Measurements from ENCODE around the gene ZNF48. TPM values are rescaled to one million over a fixed set of nuclear protein-coding genes. Genes with fewer than 3 reads are reported as not detected.

Gene ZNF48
- total RNA-seq, 2 donors from 2014 or later: 11.9 to 12.2 TPM

DNA sequence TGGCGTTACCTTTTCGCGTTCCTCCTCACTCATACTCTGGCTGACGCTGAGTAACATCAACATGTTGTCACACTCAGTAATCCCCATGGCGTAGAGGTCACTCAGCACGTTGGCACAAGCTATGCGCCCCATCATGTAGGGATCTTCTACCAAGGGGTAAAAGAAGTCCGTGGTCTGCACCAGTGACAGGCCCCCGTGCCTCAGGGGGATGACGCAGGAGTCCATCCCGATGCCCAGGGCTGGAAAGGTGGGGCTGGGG is 49.9 kb downstream of the ZNF48 start:
- peak overlapping the region; percentile 83 to 99 for H3K4me3 ChIP-seq
- H3K9me3 ChIP-seq: no peaks in the 10 kb centered on the region
- no peak for TF ChIP-seq POLR2A (IDR thresholded peaks at IDR 0.05)
- TF ChIP-seq, protein P1, sequence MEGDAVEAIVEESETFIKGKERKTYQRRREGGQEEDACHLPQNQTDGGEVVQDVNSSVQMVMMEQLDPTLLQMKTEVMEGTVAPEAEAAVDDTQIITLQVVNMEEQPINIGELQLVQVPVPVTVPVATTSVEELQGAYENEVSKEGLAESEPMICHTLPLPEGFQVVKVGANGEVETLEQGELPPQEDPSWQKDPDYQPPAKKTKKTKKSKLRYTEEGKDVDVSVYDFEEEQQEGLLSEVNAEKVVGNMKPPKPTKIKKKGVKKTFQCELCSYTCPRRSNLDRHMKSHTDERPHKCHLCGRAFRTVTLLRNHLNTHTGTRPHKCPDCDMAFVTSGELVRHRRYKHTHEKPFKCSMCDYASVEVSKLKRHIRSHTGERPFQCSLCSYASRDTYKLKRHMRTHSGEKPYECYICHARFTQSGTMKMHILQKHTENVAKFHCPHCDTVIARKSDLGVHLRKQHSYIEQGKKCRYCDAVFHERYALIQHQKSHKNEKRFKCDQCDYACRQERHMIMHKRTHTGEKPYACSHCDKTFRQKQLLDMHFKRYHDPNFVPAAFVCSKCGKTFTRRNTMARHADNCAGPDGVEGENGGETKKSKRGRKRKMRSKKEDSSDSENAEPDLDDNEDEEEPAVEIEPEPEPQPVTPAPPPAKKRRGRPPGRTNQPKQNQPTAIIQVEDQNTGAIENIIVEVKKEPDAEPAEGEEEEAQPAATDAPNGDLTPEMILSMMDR (IDR thresholded peaks at IDR 0.05): no peak
- TF ChIP-seq POLR2AphosphoS5 (IDR thresholded peaks at IDR 0.05): no peak
- DNase-seq (ENCODE audit: low spot score): no peak
- H3K27ac ChIP-seq: peak overlapping the region; percentile 90 to 95
- no peaks in the 10 kb centered on the region for H3K27me3 ChIP-seq (replicated peaks; ENCODE audit: insufficient read depth)
- 30% methylated on average over 11 of the region's 11 CpGs for WGBS
- intact Hi-C loops (cut with DNase I): no loop called here
- no peaks in the 10 kb centered on the region for H3K4me1 ChIP-seq (replicated peaks)
- no peaks in the 10 kb centered on the region for H3K36me3 ChIP-seq

DNA sequence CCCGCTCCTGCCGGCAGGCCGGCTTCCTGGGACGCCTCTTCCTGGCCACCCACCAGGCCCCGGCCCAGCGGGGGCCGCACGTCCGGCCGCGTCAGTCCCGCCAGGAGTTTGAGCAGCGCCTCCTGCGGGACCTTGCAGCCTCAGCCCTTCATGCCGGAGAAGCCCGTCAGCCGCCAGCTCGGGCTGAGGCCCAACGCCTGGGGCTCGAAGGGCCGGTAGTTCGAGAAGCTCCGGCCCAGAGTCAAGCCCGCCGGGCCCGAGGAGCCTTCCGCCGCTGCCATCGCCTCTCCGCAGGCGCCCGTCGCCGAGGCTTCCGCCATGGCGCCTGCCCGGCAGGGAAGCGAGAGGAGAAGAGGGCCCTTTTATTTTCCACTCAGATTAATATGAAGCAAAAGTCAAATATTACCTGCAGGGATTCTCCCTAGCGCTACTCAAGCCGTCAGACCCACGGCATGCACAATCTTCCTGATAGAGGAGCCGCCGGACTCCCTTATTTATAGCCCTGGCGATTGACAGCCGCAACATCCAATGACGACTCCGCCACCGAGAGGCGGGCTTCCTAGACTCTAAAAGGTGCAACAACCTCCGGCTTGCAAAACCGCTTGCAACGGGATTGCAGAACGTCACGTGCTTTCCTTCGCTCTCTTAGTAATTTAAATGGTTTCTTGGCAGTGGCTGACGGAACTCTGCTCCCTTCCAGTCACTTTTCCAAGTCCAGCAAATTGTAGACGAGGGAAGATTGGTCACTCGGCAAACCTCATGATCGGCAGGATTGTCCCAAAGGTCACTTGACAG is 50.4 kb downstream of the ZNF48 start, which contains the start of gene SEPHS2:
Gene SEPHS2, minus strand, starts transcription at position 467 of the 795 bp plus-strand sequence. Its CDS starts 147 bp downstream, at position 320.
- TF ChIP-seq POLR2AphosphoS5 (IDR thresholded peaks at IDR 0.05) (peak; percentile 100), POLR2A (IDR thresholded peaks at IDR 0.05) (peak; percentile 96)
- TF ChIP-seq, protein P1 (IDR thresholded peaks at IDR 0.05): peak in 3 of 4 experiments; percentile 20 to 46 (median 45)
- Histone ChIP-seq H3K36me3 (no peaks in the 10 kb centered on the region), H3K27ac (peak within 1 kb of the TSS; percentile 90 to 95), H3K4me1 (replicated peaks) (no peaks in the 10 kb centered on the region), H3K9me3 (no peaks in the 10 kb centered on the region), H3K27me3 (replicated peaks; ENCODE audit: insufficient read depth) (no peaks in the 10 kb centered on the region), H3K4me3 (peak within 1 kb of the TSS; percentile 83 to 99)
- DNase-seq (ENCODE audit: low spot score): peak; percentile 99
- intact Hi-C loops (cut with DNase I): no loop called here
- under 1% methylated on average over 42 of the region's 59 CpGs for WGBS

DNA sequence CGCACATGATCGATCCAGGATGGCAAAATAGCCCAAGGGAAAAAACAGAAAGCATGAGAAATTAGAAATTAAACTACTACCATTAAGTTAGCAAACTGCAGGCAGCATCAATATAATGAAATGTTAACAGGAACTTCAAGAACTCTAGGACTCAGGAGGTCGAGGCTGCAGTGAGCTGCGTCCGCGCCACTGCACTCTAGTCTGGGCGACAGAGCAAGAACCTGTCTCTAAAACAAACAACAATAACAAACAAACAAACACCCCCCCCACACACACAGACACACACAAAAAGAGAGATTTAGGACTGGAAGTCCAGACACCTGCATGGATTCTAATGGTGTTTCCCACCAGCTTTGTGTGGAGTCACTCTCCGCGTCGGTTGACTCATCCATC is 51.0 kb downstream of the ZNF48 start:
- DNase-seq (ENCODE audit: low spot score): no peak
- Histone ChIP-seq H3K9me3 (no peaks in the 10 kb centered on the region), H3K36me3 (no peaks in the 10 kb centered on the region), H3K4me1 (replicated peaks) (no peaks in the 10 kb centered on the region), H3K27me3 (replicated peaks; ENCODE audit: insufficient read depth) (no peaks in the 10 kb centered on the region), H3K27ac (peak overlapping the region; percentile 90 to 95), H3K4me3 (peak overlapping the region; percentile 83 to 99)
- intact Hi-C loops (cut with DNase I): no loop called here
- WGBS: 80% methylated on average over 10 of the region's 10 CpGs
- no peak for TF ChIP-seq POLR2AphosphoS5 (IDR thresholded peaks at IDR 0.05)
- TF ChIP-seq POLR2A (IDR thresholded peaks at IDR 0.05): no peak
- TF ChIP-seq, protein P1 (IDR thresholded peaks at IDR 0.05): no peak

DNA sequence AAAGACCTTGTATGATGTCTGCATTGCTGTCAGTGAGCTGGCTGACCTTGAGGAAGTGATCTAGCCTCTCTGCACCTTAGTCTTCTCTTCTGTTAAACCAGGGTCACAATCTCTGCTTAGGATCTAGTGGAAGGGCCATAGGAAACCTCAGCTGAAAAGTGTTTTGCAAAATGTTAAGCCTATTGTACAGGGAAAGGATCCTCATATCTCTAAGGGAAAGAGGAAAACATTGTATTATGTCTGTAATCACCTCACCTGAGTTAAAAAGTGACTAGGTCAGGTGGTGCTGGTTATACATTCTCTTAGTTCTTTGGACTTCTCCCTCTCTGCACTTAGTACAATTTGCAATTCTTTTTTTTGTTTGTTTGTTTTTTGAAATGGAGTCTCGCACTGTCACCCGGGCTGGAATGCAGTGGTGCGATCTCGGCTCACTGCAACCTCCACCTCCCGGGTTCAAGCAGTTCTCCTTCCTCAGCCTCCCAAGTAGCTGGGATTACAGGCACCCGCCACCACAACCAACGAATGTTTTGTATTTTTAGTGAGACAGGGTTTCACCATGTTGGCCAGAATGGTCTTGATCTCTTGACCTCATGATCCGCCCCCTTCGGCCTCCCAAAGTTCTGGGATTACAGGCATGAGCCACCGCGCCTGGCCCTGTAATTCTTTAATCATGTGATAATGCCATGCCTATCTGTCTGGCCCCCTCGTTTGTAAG is 52.4 kb downstream of the ZNF48 start:
- no peak overlapping the region for H3K27ac ChIP-seq
- no peaks in the 10 kb centered on the region for H3K4me1 ChIP-seq (replicated peaks)
- no peaks in the 10 kb centered on the region for H3K36me3 ChIP-seq
- H3K4me3 ChIP-seq: no peak overlapping the region
- intact Hi-C loops (cut with DNase I): no loop called here
- H3K27me3 ChIP-seq (replicated peaks; ENCODE audit: insufficient read depth): no peaks in the 10 kb centered on the region
- WGBS: 84% methylated on average over 12 of the region's 12 CpGs
- no peaks in the 10 kb centered on the region for H3K9me3 ChIP-seq
- TF ChIP-seq POLR2A (IDR thresholded peaks at IDR 0.05): no peak
- no peak for DNase-seq (ENCODE audit: low spot score)

DNA sequence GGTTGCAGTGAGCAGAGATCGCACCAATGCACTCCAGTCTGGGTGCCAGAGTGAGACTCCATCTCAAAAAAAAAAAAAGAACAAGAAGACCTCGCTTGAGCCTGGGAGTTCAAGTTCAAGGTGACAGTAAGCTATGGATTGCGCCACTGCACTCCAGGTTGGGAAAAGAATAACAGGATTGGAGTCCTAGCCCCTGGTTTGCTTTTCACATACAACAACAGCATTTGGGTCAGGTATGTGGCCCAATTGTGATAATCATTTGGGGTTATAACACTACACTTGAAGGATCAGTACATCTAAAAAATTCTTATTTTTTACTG is 53.9 kb downstream of the ZNF48 start:
- H3K4me1 ChIP-seq (replicated peaks): no peaks in the 10 kb centered on the region
- TF ChIP-seq POLR2A (IDR thresholded peaks at IDR 0.05) (no peak), POLR2AphosphoS5 (IDR thresholded peaks at IDR 0.05) (no peak)
- TF ChIP-seq, protein P1 (IDR thresholded peaks at IDR 0.05): no peak
- no peak for DNase-seq (ENCODE audit: low spot score)
- no peak overlapping the region for H3K4me3 ChIP-seq
- intact Hi-C loops (cut with DNase I): no loop called here
- H3K27ac ChIP-seq: no peak overlapping the region
- no peaks in the 10 kb centered on the region for H3K27me3 ChIP-seq (replicated peaks; ENCODE audit: insufficient read depth)
- H3K36me3 ChIP-seq: no peaks in the 10 kb centered on the region
- WGBS: 85% methylated on average over 3 of the region's 3 CpGs
- H3K9me3 ChIP-seq: no peaks in the 10 kb centered on the region

Small RNA genes within 50 kb of the gene (small RNA-seq; reads per million reads assigned to genes)
- gene RF00406: 0.60 to 0.65 reads per million in 2 donors

Other genes starting within 250 kb of the ZNF48 start
- gene CORO1A, start 211.8 kb upstream of the ZNF48 start, total RNA-seq: 10 to 100 TPM in 1 of 2 donors, 1 to 10 TPM in 1; 8.9 to 14.7 TPM
- 100 to 1,000 TPM; 137 to 151 TPM for gene BOLA2B, start 201.8 kb upstream of the ZNF48 start, total RNA-seq
- gene SLX1A, start 201.5 kb upstream of the ZNF48 start, total RNA-seq: 10 to 100 TPM; 36.8 to 41.3 TPM
- gene SULT1A3, start 196.2 kb upstream of the ZNF48 start, total RNA-seq: 10 to 100 TPM in 1 of 2 donors, 1 to 10 TPM in 1; 8.8 to 10.2 TPM
- gene NPIPB13, start 146.9 kb upstream of the ZNF48 start, total RNA-seq: 1 to 10 TPM in 1 of 2 donors, under 1 TPM in 1; 0.82 to 5.8 TPM
- gene CD2BP2, start 40.1 kb upstream of the ZNF48 start, total RNA-seq: 10 to 100 TPM; 32.9 to 46.4 TPM
- gene TBC1D10B, start 24.9 kb upstream of the ZNF48 start, total RNA-seq: 10 to 100 TPM; 40.3 to 59.4 TPM
- gene MYL11, start 20.6 kb upstream of the ZNF48 start, total RNA-seq: 10 to 100 TPM in 1 of 2 donors, 1 to 10 TPM in 1; 3.5 to 23.5 TPM
- gene SEPTIN1, start 12.9 kb upstream of the ZNF48 start, total RNA-seq: 1 to 10 TPM; 3.0 to 4.2 TPM
- gene ZNF771, start 12.2 kb downstream of the ZNF48 start, total RNA-seq: 10 to 100 TPM; 32.3 to 36.3 TPM
- 10 to 100 TPM; 31.6 to 37.6 TPM for gene DCTPP1, start 34.6 kb downstream of the ZNF48 start, total RNA-seq
- gene SEPHS2, start 50.5 kb downstream of the ZNF48 start, total RNA-seq: 10 to 100 TPM; 33.7 to 58.9 TPM
- gene ITGAL, start 77.3 kb downstream of the ZNF48 start, total RNA-seq: 10 to 100 TPM in 1 of 2 donors, 1 to 10 TPM in 1; 2.5 to 12.7 TPM
- gene ZNF768, start 131.1 kb downstream of the ZNF48 start, total RNA-seq: 10 to 100 TPM; 46.5 to 61.1 TPM
- 10 to 100 TPM; 15.8 to 22.6 TPM for gene ZNF747, start 139.4 kb downstream of the ZNF48 start, total RNA-seq
- gene ZNF764, start 163.0 kb downstream of the ZNF48 start, total RNA-seq: 10 to 100 TPM; 15.7 to 22.5 TPM
- gene ZNF688, start 176.3 kb downstream of the ZNF48 start, total RNA-seq: 10 to 100 TPM; 20.4 to 21.5 TPM
- gene ZNF785, start 190.3 kb downstream of the ZNF48 start, total RNA-seq: 10 to 100 TPM; 16.9 to 18.9 TPM
- gene ZNF689, start 215.0 kb downstream of the ZNF48 start, total RNA-seq: 10 to 100 TPM; 13.4 to 17.8 TPM

Measured in prostate gland (tissue), 2 donors.